SU-DHL-6 (cell line): ENCODE measurements around the gene LRGUK.

Experiments
- H2AFZ ChIP-seq: fragments of 200-600 bp; sonication (generic); 2 replicates; pipeline ENCODE4 v1.6.1; 2014; ENCODE audit warnings: low read depth, mild to moderate bottlenecking, moderate library complexity, mixed read lengths, antibody characterized with exemption, low read length; ENCODE audit not compliant: severe bottlenecking
- H3F3A ChIP-seq: fragments of 200-600 bp; shearing (Covaris generic); 2 replicates; pipeline ENCODE4 v1.6.0; 2016; ENCODE audit warnings: antibody characterized with exemption, mild to moderate bottlenecking; ENCODE audit not compliant: insufficient read depth
- H3K27ac ChIP-seq: fragments of 200-600 bp; sonication (generic); 2 replicates; pipeline ENCODE4 v1.5.1; 2016; ENCODE audit warnings: low read depth, mild to moderate bottlenecking, low read length, moderate library complexity, mixed read lengths
- H3K27me3 ChIP-seq: fragments of 200-600 bp; sonication (generic), shearing (Covaris generic); 2 replicates; pipeline ENCODE4 v1.6.0; 2014; ENCODE audit warnings: mild to moderate bottlenecking, low read length
- H3K36me3 ChIP-seq: fragments of 200-600 bp; sonication (generic); 2 replicates; pipeline ENCODE4 v1.6.1; 2014; ENCODE audit warnings: mild to moderate bottlenecking, low read length, mixed read lengths
- H3K4me2 ChIP-seq: fragments of 300-600, 200-600 bp; shearing (Covaris generic), sonication (generic); 2 replicates; pipeline ENCODE4 v1.6.0; 2014; ENCODE audit warnings: low read length, low read depth, mild to moderate bottlenecking; ENCODE audit not compliant: poor library complexity, severe bottlenecking
- H3K4me3 ChIP-seq: fragments of 200-600 bp; sonication (generic); 2 replicates; pipeline ENCODE4 v1.5.1; 2014; ENCODE audit warnings: antibody characterized with exemption, low read length, mild to moderate bottlenecking, mixed read lengths; ENCODE audit not compliant: insufficient read depth, poor library complexity, severe bottlenecking
- H3K79me2 ChIP-seq: fragments of 200-600 bp; sonication (generic); 2 replicates; pipeline ENCODE4 v1.6.1; 2014; ENCODE audit warnings: mild to moderate bottlenecking, low read length, moderate library complexity; ENCODE audit not compliant: insufficient read depth
- H3K9ac ChIP-seq: fragments of 200-600 bp; sonication (generic); 2 replicates; pipeline ENCODE4 v1.7.0; 2014; ENCODE audit warnings: mild to moderate bottlenecking, low read length
- H3K9me2 ChIP-seq: fragments of 200-600 bp; sonication (generic); replicated peaks from 2 replicates; pipeline ENCODE4 v1.6.1; 2014; ENCODE audit warnings: low read length; ENCODE audit not compliant: insufficient read depth
- H3K9me3 ChIP-seq: fragments of 200-600 bp; sonication (generic); 2 replicates; pipeline ENCODE4 v1.6.1; 2014; ENCODE audit warnings: low read length, mixed read lengths; ENCODE audit not compliant: insufficient read depth
- H4K20me1 ChIP-seq: fragments of 200-600 bp; sonication (generic); 2 replicates; pipeline ENCODE4 v1.6.1; 2014; ENCODE audit warnings: low read depth, mild to moderate bottlenecking, antibody characterized with exemption, low read length, moderate library complexity, mixed read lengths
- CTCF ChIP-seq: fragments of 200-600 bp; sonication (generic); IDR thresholded peaks from one replicate; pipeline ENCODE4 v1.5.1; 2017; ENCODE audit warnings: antibody characterized with exemption, mild to moderate bottlenecking, low read length, moderate library complexity; ENCODE audit not compliant: insufficient read depth, poor library complexity, severe bottlenecking
- EZH2phosphoT487 ChIP-seq: fragments of 200-600 bp; sonication (generic), shearing (Covaris generic); conservative IDR thresholded peaks from 2 replicates; pipeline ENCODE4 v1.6.1; 2018; ENCODE audit warnings: mild to moderate bottlenecking, antibody characterized with exemption, low read length, moderate library complexity, mixed read lengths

The LRGUK gene

DNA sequence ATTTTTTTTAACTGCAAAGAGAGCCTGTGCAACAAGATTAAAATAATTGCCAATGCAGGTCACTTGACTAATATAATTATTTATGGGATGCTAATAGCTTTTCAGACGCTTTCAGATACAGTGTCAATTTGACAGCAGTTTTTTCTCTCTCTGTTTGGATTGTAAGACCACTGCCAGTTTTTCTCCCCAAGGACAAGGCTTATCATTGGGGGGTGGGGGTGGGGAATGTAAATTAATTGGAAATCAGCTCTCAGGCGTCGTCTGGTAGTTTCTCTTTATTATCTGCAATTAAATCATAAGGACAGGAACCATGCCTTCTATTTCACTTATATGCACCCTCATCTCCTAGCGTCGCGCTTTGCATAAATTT is 559 bp upstream of the LRGUK start:
- Histone ChIP-seq H2AFZ (peak overlapping the region; percentile 82), H3K4me2 (peak overlapping the region; percentile 56), H3K36me3 (no peaks in the 10 kb centered on the region), H3F3A (no peaks in the 10 kb centered on the region), H3K4me3 (peak overlapping the region; percentile 48), H3K9ac (no peak overlapping the region), H3K79me2 (no peaks in the 10 kb centered on the region), H3K27ac (no peak overlapping the region), H3K9me2 (no peaks in the 10 kb centered on the region), H3K9me3 (no peaks in the 10 kb centered on the region), H4K20me1 (no peaks in the 10 kb centered on the region), H3K27me3 (no peaks in the 10 kb centered on the region)
- no peak for TF ChIP-seq EZH2phosphoT487
- TF ChIP-seq CTCF, result no peak

- no peak overlapping the region for H3K4me2 ChIP-seq
- no peak overlapping the region for H3K9ac ChIP-seq
- no peaks in the 10 kb centered on the region for H3K27me3 ChIP-seq
- H2AFZ ChIP-seq, result no peak overlapping the region
- no peaks in the 10 kb centered on the region for H3K9me3 ChIP-seq
- H3K4me3 ChIP-seq, result no peak overlapping the region
- H3K27ac ChIP-seq, result no peak overlapping the region
- H3K36me3 ChIP-seq, result no peaks in the 10 kb centered on the region
- no peaks in the 10 kb centered on the region for H3K79me2 ChIP-seq
- TF ChIP-seq CTCF (no peak), EZH2phosphoT487 (no peak)
- H3K9me2 ChIP-seq, result no peaks in the 10 kb centered on the region
- H4K20me1 ChIP-seq, result no peaks in the 10 kb centered on the region
- H3F3A ChIP-seq, result no peaks in the 10 kb centered on the region
These were observed 1.7 kb downstream of the LRGUK start for GRCh38 chr7:134128829-134129228.

DNA sequence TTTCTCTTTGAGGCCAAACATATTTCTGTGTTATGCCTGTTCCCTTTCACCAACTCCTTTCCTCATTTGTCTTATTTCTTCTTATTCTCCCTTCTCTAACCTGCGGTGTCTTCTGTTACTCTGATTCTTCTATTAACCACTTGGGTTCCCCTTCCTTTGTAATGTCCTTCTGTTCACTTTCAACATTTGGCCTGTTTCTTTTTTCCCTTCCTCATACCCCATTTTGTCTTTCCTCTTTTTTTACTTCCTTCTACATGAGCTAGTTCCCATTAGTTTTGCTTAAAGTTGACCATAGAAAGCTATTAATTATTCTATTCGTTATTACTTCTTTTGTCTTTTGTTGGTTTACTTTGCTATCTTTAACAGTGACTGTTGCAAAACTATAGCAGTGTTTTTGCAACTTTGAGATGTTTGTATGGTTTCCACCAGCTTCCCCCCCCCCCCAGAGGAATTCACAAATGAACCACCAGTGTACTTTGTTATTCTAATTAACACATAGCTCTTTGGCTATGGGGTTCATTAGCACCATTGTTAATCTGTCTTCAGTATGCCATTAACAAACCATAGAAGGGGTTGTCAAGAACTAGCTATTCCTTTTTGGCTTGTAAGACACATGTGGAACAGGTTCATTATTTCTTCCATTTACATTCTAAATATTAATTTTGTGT is 2.9 kb downstream of the LRGUK start:
- Histone ChIP-seq H2AFZ (no peak overlapping the region), H3K27me3 (no peaks in the 10 kb centered on the region), H3F3A (no peaks in the 10 kb centered on the region), H3K79me2 (no peaks in the 10 kb centered on the region), H4K20me1 (no peaks in the 10 kb centered on the region), H3K36me3 (no peaks in the 10 kb centered on the region), H3K9me3 (no peaks in the 10 kb centered on the region), H3K4me2 (no peak overlapping the region), H3K9me2 (no peaks in the 10 kb centered on the region), H3K4me3 (no peak overlapping the region), H3K27ac (no peak overlapping the region), H3K9ac (no peak overlapping the region)
- TF ChIP-seq CTCF (no peak), EZH2phosphoT487 (no peak)
